GM19023 (cell line): ENCODE results near the gene SPR.
A peak's percentile ranks its signal among the peaks of the same experiment; 100 is the strongest.

Experiments used
- ATAC-seq: cut with Tn5 transposase; IDR thresholded peaks from one replicate; pipeline ENCODE4 v1.9.1; 2021; ENCODE audit warnings: mild to moderate bottlenecking, moderate library complexity; ENCODE audit not compliant: unreplicated experiment

SPR gene

GRCh38 chr2:72887032-72887739, at the start of gene SPR:
TSS of gene SPR (plus strand) at chr2:72887408. CDS start at chr2:72887433, 25 bp downstream.
- peak; percentile 84 for ATAC-seq

GRCh38 chr2:72840066-72840465, 47.1 kb upstream of the SPR start:
- ATAC-seq = no peak

GRCh38 chr2:72841462-72842125, 45.6 kb upstream of the SPR start:
- no peak for ATAC-seq

DNA sequence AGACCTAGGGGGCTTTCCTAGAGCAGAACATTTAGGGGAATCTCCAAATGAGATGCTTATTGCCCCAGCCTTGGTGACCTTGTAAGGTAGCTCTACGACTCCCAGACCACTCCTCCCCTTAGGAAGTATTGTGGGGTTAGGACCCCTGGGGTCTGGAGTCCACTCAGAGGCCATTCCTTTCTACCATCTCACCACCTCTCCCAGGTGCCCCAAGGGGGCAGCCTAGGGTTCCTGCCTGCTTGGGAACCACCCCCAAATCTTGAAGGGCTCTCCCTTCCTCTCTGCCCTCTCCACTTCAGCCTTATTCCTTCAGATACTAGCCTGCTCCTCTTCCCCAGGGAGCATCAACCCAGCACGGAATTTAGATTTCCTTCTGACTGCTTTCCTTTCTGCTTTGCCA, 43.9 kb upstream of the SPR start:
- no peak for ATAC-seq

DNA sequence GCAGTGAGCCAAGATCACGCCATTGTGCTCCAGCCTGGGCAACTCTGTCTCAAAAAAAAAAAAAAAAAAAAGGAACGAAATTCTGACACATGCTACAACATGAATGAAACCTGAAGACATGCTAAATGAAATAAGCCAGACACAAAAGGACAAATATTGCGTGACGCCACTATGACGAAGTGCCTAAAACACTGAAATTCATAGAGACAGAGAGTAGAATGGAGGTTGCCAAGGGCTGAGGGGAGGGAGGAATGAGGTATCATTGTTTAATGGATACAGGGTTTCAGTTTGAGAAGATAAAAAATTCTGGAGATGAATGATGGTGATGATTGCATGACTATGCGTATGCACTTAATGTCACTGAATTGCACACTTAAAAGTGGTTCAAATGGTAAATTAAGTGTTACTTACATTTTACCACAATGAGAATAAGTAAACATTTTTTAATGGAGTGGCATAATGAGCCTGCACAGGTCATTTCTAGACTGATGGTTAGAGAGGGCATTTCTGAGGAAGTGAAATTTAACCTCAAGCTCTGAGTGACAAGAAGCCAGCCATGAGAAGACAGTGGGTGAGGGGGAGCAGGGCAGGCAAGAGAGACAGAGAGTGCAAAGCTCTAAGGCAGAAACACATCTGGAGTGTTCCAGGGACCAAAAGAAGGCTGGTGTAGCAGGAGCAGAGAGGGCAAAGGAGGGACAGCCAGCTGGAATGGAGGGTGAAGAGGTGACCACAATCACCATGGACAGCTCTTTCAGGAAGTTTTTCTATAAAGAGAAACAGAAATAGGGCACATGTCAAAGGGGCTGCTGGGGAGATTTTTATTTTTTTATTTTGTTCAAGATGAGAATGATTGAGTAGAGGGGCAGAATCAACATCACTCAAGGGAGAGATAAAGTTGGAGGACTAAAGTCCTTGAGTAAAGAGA, 40.8 kb upstream of the SPR start:
- ATAC-seq = peak; percentile 79

DNA sequence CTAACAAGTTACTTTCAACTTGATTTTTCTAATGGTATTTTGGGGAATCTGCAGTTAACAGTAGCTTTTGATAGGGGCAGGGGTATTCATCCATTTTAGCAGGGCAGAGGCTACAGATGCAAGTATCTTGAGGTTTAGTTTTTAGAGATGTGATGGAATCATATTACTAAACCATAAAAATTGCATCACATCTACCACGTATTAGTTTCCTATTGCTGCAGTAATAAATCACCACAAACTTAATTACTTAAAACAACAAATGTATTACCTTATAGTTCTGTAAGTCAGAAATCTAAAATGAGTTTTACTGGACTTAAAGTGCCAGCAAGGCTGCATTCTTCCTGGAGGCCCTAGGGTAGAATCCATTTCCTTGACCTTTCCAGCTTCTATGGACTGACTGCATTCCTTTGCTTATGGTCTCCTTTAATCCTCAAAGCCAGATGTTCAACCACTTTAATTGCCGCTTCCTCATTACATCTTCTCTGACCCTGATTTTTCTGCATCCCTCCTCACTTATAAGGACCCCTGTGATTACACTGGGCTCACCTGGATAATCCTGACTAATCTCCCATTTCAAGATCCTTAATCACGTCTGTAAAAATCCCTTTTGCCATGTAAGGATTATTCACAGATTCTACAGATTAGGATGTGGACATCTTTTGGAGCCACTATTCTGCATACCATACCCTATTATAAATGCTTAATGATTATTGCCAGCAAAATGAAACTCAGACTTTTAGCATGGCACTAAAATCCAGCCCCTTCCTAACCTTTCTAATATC, 39.5 kb upstream of the SPR start:
- ATAC-seq = no peak

DNA sequence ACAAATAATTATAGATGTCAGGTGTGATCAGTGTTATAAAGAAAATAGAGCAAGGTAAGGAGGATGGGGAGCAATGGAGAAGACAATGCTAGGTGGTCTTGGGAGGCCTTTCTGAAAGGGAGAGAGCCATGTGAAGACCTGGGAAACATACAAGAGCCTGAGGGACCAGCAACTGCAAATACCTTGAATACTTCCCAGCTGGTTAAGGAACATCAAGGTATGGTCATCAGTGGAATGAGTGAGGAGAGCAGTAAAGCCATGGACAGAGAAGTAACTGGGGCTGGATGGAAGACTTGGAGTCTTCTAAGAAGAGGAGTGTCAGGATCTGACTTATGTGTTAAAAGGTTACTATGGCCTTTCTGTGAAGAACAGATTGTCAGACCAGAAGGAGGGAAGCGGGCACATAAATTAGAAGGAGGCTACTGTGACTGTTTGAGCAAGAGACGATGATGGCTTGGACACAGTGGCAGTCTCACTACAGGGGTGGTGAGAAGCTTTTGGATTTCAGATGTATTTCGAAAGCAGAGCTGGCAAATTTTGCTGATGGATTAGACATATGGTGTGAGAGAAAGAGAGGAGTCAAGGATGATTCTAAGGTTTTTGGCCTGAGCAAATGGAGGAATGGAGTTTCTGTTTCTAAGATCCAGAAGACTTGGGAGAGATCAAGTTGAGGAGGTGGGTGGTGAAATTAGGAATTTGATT, 38.6 kb upstream of the SPR start:
- ATAC-seq = no peak

GRCh38 chr2:72849138-72849462, 38.1 kb upstream of the SPR start:
- no peak for ATAC-seq

GRCh38 chr2:72851333-72851732, 35.9 kb upstream of the SPR start:
- ATAC-seq = no peak

DNA sequence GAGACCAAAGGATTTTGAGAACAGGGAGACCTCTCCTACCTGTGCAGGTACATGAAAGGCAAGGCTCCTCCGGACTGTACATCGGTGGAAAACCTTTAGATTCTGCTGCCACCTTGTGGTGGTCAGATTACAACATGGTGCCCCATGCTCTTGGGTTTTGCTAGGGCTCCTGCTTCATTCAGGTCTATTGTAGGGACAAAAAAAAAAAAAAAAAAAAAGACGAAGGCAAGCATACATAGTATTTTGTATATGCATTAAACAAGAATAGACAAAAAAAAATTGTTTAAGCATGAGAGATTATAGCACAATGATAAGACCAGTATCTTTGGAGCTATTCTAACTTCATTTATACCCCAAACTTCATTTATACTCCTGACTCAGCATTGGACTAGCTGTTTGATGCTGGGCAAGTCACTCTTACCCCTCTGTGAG, 27.4 kb upstream of the SPR start:
- no peak for ATAC-seq

- peak; percentile 96 for ATAC-seq
Observed at GRCh38 chr2:72862239-72862988, 24.8 kb upstream of the SPR start.

GRCh38 chr2:72863046-72863445, 24.2 kb upstream of the SPR start:
- no peak for ATAC-seq

- ATAC-seq = no peak
Observed at GRCh38 chr2:72864500-72864899, 22.7 kb upstream of the SPR start.

DNA sequence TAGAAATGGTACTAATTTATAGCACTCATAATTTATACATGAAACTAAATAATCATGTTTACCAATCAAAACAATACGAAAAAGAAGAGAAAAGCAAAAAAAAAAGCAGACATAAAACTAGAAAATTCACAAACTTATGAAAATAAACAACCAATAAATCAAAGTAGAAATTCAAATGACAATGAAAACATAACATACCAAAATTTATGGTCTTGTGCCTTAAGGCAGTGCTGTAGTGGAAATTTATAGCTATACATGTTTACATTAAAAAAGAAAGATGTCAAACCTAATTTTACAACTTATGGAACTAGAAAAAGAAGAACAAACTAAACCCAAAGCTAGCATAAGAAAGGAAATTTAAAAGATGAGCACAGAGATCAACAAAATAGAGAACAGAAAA, 16.1 kb upstream of the SPR start:
- no peak for ATAC-seq

DNA sequence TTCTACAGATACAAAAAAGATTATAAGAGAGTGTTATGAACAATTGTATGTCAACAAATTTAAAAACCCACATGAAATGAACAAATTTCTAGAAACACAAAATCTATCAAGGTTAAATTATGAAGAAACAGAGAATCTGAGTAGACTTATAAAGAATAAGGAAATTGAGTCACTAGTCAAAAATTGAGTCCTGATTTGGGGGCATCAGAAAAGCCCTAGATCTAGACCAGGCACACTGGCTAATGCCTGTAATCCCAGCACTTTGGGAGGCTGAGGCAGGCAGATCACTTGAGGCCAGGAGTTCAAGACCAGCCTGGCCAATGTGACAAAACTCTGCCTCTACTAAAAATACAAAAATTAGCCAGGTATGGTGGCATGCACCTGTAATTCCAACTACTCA, 15.3 kb upstream of the SPR start:
- ATAC-seq = no peak

DNA sequence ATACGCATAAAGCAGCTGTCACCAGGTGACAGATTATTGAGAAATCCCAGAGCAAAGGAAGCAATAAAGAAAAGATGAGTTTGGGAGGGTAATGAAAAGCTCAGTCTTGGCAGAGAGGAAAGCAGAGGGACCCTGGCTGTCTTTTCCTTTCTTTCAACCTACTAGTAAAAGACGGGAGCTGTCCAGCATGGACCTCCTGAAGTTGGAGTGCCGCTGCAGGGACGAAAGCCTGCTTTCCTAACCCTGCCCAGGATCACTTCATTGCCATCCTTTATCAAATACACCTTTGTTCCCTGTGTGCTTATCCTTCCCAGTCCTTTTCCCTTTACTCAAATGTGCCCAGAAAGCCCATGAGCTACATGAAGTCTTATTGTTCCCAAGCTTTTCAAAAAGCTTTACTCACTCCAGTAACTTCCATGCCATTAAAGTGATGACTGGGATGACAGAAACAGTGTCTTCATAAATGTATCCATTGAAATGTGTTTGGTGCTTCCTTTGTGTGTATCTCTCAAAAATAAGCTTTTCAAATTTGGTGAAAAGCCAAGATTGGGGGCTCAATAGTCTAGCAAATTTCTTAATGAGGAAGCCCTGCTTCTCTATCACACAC, 3.7 kb upstream of the SPR start:
- ATAC-seq = no peak

DNA sequence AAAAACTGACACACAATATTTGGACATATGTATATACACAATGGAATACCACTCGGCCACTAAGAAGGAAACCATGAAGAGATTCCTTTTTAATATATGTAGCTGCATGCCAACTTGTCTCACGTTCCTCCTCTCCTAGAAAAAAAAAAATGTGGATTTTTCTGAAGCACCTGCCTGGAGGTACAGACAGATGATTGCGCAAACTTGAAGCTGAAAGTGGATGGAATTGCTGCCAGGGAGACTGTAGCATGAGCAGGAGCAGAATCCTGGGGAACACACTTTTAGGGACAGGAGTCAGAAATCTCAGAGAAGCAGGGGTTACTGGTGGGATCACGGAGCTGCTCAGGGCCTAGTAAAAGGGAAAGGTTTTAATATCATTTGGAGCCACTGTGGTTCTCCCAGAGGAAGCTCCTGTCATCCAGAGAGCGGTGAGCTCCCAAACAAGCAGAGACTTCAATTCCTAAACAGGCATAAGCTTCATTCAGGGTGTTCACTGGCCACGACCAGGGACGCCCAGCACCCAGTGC, 640 bp upstream of the SPR start:
- ATAC-seq = no peak

GRCh38 chr2:72887740-72888437, 681 bp downstream of the SPR start:
- ATAC-seq = peak; percentile 46
